CD4-positive, alpha-beta T cell (primary cell): ENCODE data around the gene NPHP1. TPM values are rescaled to one million over a fixed set of nuclear protein-coding genes. Genes with fewer than 3 reads are reported as not detected.

Experiments used
- ATAC-seq: fragments of 200-7000 bp; cut with Tn5 transposase; one replicate; pipeline ENCODE4 v1.10.0; 2022; ENCODE audit warnings: mild to moderate bottlenecking; ENCODE audit not compliant: poor library complexity
- CTCF ChIA-PET: fragments of 350-600 bp; sonication (Branson Sonifier 250); formaldehyde crosslinking; loops from one replicate; lab custom pipeline; 2021; ENCODE audit warnings: antibody characterized with exemption, inconsistent platforms; lab: Charles Lee
- POLR2A ChIA-PET: fragments of 350-600 bp; sonication (Branson Sonifier 250); formaldehyde crosslinking; loops from one replicate; lab custom pipeline; 2021; ENCODE audit warnings: antibody characterized with exemption, inconsistent platforms; lab: Charles Lee
- DNase-seq, 14 experiments: peaks; one replicate each; pipeline ENCODE4 v3.0.0-alpha.2; 2013 to 2020; ENCODE audit warnings: mixed read lengths in 2 of 14
- H3K27ac ChIP-seq, 2 donors: one replicate each; pipeline versions ENCODE4 v1.5.1 to v1.7.0; 2013; ENCODE audit warnings: low read length in 2 of 2, low read depth in 1 of 2, mild to moderate bottlenecking in 1 of 2
- H3K27me3 ChIP-seq, 2 experiments: 1 replicate in 1 of 2; 2 replicates in 1 of 2; pipeline versions ENCODE4 v1.6.1 to v1.7.0; 2013; ENCODE audit warnings: low read length in 2 of 2, control low read depth in 1 of 2, mild to moderate bottlenecking in 1 of 2, moderate library complexity in 1 of 2; ENCODE audit not compliant: insufficient read depth in 2 of 2, control insufficient read depth in 1 of 2
- H3K36me3 ChIP-seq: one replicate; pipeline ENCODE4 v1.6.1; 2013; ENCODE audit warnings: low read length, control low read depth; ENCODE audit not compliant: insufficient read depth
- H3K4me1 ChIP-seq: one replicate; pipeline ENCODE4 v1.6.1; 2013; ENCODE audit warnings: low read length, control low read depth; ENCODE audit not compliant: insufficient read depth
- H3K4me3 ChIP-seq: one replicate; pipeline ENCODE4 v1.5.1; 2013; ENCODE audit warnings: mild to moderate bottlenecking, low read length, moderate library complexity
- H3K9me3 ChIP-seq, 2 experiments: 1 replicate in 1 of 2; 2 replicates in 1 of 2; pipeline versions ENCODE4 v1.6.1 to v1.7.0; 2013; ENCODE audit warnings: low read length in 2 of 2, mild to moderate bottlenecking in 2 of 2, control low read depth in 1 of 2, moderate library complexity in 1 of 2; ENCODE audit not compliant: control insufficient read depth in 1 of 2, insufficient read depth in 1 of 2
- H3K27ac Mint-ChIP-seq: one replicate; pipeline ENCODE4 v1.8.0; 2020; ENCODE audit warnings: mixed read lengths
- H3K27me3 Mint-ChIP-seq: one replicate; pipeline ENCODE4 v1.8.0; 2021; ENCODE audit warnings: mixed read lengths
- H3K36me3 Mint-ChIP-seq: one replicate; pipeline ENCODE4 v1.8.0; 2021; ENCODE audit warnings: low read depth, mixed read lengths
- H3K4me1 Mint-ChIP-seq: one replicate; pipeline ENCODE4 v1.8.0; 2021; ENCODE audit warnings: low read depth, mixed read lengths
- H3K4me3 Mint-ChIP-seq: one replicate; pipeline ENCODE4 v1.8.0; 2020; ENCODE audit warnings: mild to moderate bottlenecking, mixed read lengths
- H3K9me3 Mint-ChIP-seq: one replicate; pipeline ENCODE4 v1.8.0; 2020; ENCODE audit warnings: mixed read lengths
- intact Hi-C, 2 experiments: fragments of 100-400 bp; cut with DNase I in 1 of 2; cut with micrococcal nuclease in 1 of 2; formaldehyde crosslinking; loops; one replicate each; pipeline versions ENCODE4 v1.15.1 to v1.9.0; 2023 to 2025; cut with DNase I, micrococcal nuclease
- total RNA-seq, 174 experiments: library from RNA in 2 of 174; stranded (reverse) in 2 of 174; gene quantifications; one replicate each; pipeline ENCODE4 v1.2.3 and lab custom pipeline; 2021 to 2026
- TF ChIP-seq, protein P1 (sequence below): fragments of 200-600 bp; IDR thresholded peaks from one replicate; pipeline ENCODE4 v1.8.0; 2022; ENCODE audit warnings: antibody characterized with exemption, mild to moderate bottlenecking

NPHP1 gene
- total RNA-seq, 2 experiments from 2014 or later, result 0.33 to 0.98 TPM

GRCh38 chr2:110124939-110125691 is 79.7 kb downstream of the NPHP1 start:
- DNase-seq (no peak), ATAC-seq (no peak)
- Mint-ChIP-seq H3K4me3 (no peak overlapping the region), H3K36me3 (no peaks in the 10 kb centered on the region), H3K27ac (no peak overlapping the region), H3K4me1 (no peaks in the 10 kb centered on the region), H3K27me3 (peaks cover 5% of the 10 kb centered on the region), H3K9me3 (no peaks in the 10 kb centered on the region)
- intact Hi-C loops, result no loop called here
- H3K27me3 ChIP-seq, result peaks cover 0 to 2% of the 10 kb centered on the region in 2 experiments
- no peak overlapping the region for H3K27ac ChIP-seq
- TF ChIP-seq, protein P1, sequence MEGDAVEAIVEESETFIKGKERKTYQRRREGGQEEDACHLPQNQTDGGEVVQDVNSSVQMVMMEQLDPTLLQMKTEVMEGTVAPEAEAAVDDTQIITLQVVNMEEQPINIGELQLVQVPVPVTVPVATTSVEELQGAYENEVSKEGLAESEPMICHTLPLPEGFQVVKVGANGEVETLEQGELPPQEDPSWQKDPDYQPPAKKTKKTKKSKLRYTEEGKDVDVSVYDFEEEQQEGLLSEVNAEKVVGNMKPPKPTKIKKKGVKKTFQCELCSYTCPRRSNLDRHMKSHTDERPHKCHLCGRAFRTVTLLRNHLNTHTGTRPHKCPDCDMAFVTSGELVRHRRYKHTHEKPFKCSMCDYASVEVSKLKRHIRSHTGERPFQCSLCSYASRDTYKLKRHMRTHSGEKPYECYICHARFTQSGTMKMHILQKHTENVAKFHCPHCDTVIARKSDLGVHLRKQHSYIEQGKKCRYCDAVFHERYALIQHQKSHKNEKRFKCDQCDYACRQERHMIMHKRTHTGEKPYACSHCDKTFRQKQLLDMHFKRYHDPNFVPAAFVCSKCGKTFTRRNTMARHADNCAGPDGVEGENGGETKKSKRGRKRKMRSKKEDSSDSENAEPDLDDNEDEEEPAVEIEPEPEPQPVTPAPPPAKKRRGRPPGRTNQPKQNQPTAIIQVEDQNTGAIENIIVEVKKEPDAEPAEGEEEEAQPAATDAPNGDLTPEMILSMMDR, result no peak
- POLR2A ChIA-PET, result no interaction called here
- CTCF ChIA-PET, result no interaction called here
- H3K4me1 ChIP-seq, result no peaks in the 10 kb centered on the region
- H3K4me3 ChIP-seq, result no peak overlapping the region
- no peaks in the 10 kb centered on the region for H3K9me3 ChIP-seq
- H3K36me3 ChIP-seq, result no peaks in the 10 kb centered on the region

DNA sequence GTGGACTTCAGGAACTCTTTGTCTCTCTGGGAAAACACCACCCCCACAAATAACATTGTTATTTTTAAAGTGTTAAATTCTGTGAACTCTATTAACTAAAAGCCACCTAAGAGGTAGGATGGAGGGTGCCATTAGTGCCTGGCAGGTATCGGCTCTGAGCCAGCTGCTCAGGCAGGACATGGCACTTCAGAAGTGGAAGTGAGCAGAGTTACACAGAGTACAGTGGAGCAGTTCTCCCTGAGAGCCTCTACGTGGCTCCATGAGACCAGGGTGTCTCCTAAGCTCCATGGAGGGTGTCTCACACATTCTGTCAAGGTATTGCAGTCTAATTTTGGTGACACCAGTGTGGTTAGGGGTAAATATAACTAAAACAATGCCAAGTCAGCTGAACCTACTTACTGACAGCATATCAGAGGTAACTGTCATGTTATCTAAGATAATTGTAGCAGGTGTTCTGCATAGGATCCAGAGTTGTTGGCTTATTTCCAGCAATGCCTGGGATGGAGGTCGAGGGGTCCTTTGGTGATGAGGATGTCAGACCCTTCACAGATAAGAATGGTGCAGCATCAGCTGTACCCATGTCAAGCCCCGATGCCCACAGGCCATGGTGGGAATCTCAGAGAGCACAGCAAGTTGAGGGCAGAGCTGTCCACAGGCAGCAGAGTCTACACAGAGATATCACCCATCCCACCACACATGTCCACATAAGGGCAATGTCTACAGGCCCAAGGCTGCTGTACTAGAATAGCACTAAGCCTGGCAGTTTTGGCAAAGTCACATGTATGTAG is 80.6 kb downstream of the NPHP1 start:
- Histone ChIP-seq H3K4me1 (no peaks in the 10 kb centered on the region), H3K4me3 (no peak overlapping the region), H3K27ac (no peak overlapping the region), H3K9me3 (no peaks in the 10 kb centered on the region), H3K27me3 (peaks cover 0 to 6% of the 10 kb centered on the region in 2 experiments), H3K36me3 (no peaks in the 10 kb centered on the region)
- H3K4me3 Mint-ChIP-seq, result no peak overlapping the region
- ChIA-PET POLR2A (no interaction called here), CTCF (no interaction called here)
- H3K9me3 Mint-ChIP-seq, result no peaks in the 10 kb centered on the region
- no peaks in the 10 kb centered on the region for H3K36me3 Mint-ChIP-seq
- TF ChIP-seq, protein P1, result no peak
- DNase-seq (no peak), ATAC-seq (no peak)
- intact Hi-C loops, result no loop called here
- H3K4me1 Mint-ChIP-seq, result no peaks in the 10 kb centered on the region
- H3K27me3 Mint-ChIP-seq, result peaks cover 14% of the 10 kb centered on the region
- no peak overlapping the region for H3K27ac Mint-ChIP-seq

GRCh38 chr2:110121592-110121991 is 83.2 kb downstream of the NPHP1 start:
- Histone ChIP-seq H3K27ac (no peak overlapping the region), H3K4me1 (no peaks in the 10 kb centered on the region), H3K27me3 (peaks cover 12 to 20% of the 10 kb centered on the region in 2 experiments), H3K36me3 (no peaks in the 10 kb centered on the region), H3K9me3 (no peaks in the 10 kb centered on the region), H3K4me3 (no peak overlapping the region)
- Mint-ChIP-seq H3K9me3 (no peaks in the 10 kb centered on the region), H3K4me3 (no peak overlapping the region), H3K36me3 (no peaks in the 10 kb centered on the region), H3K4me1 (no peaks in the 10 kb centered on the region), H3K27me3 (peaks cover 38% of the 10 kb centered on the region), H3K27ac (no peak overlapping the region)
- intact Hi-C loops, result no loop called here
- TF ChIP-seq, protein P1, result no peak
- ChIA-PET POLR2A (no interaction called here), CTCF (no interaction called here)
- ATAC-seq, result no peak
- DNase-seq, result no peak
